Large intestine (tissue), 3 donors: ENCODE measurements around the gene MED29. TPM values are rescaled to one million over a fixed set of nuclear protein-coding genes. Genes with fewer than 3 reads are reported as not detected.

Experiments
- DNase-seq, 2 donors: peaks; one replicate each; pipeline versions ENCODE4 v3.0.0 to v3.0.0-alpha.2; 2013
- H3K27ac ChIP-seq: one replicate; pipeline ENCODE4 v1.5.1; 2013; ENCODE audit warnings: low read length
- H3K27me3 ChIP-seq: 2 replicates; pipeline ENCODE4 v1.6.1; 2013; ENCODE audit warnings: low read length; ENCODE audit not compliant: control insufficient read depth, insufficient read depth
- H3K36me3 ChIP-seq: 2 replicates; pipeline ENCODE4 v1.6.1; 2013; ENCODE audit warnings: low read length; ENCODE audit not compliant: control insufficient read depth, insufficient read depth
- H3K4me1 ChIP-seq: one replicate; pipeline ENCODE4 v1.6.1; 2013; ENCODE audit warnings: low read length; ENCODE audit not compliant: control insufficient read depth, insufficient read depth
- H3K4me3 ChIP-seq: one replicate; pipeline ENCODE4 v1.5.1; 2013; ENCODE audit warnings: low read length
- H3K9me3 ChIP-seq: one replicate; pipeline ENCODE4 v1.6.1; 2013; ENCODE audit warnings: mild to moderate bottlenecking, low read depth, low read length, moderate library complexity; ENCODE audit not compliant: control insufficient read depth
- WGBS: methylation state at CpG from one replicate; pipeline ENCODE4 v1.1.5; 2013; ENCODE audit warnings: low lambda C conversion rate; ENCODE audit not compliant: insufficient coverage; 5-methylcytosine and 5-hydroxymethylcytosine counted together
- polyA plus RNA-seq: library from polyadenylated mRNA; unstranded; fragments of 120-200 nt; gene quantifications from one replicate; pipeline ENCODE4 v1.2.1, GENCODE V29; 2013

Gene MED29
- polyA plus RNA-seq, 1 donor, result 24.3 TPM

DNA sequence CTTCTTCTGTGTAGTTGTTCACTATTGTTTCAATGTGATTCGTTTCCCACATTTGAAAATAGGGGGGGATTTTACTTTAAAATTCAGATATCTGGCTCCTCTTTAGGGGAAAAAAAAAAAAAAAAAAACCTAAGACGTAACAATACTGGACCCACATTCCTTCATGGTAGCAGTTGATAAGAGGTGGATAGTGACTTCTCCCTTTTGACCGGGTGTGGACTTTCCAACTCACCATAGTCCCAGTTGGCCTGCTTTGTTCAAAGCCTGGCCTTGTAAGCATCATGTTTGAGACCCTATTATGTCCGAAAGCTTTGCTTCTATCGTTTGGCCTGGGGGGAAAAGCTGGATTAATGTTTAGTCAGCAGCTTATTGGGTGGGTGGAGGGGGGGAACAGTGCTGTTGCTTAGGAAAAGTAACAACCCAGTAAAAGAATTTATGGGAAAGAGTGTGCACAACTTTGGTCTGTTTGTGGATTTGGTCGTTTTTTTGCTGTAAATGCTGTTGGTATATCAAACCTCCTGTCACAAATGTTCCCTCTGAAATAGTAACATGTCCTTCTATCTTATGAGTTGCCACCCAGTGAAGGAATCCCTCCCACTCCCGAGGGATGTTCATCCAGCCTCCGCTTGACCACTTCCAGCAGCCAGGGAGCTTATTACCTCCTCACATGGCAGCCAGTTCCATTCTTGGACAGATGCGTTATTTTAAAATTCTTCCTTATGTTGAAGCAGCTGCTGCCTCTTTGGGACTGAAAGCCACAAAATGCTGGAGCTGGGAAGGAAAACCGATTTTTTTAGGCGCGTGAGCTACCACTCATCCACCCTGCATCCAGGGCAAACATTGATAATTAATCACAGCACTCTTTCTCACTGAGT is 38.6 kb upstream of the MED29 start:
- no peak overlapping the region for H3K4me3 ChIP-seq
- no peaks in the 10 kb centered on the region for H3K9me3 ChIP-seq
- WGBS, result 87% methylated on average over 5 of the region's 12 CpGs
- no peaks in the 10 kb centered on the region for H3K4me1 ChIP-seq
- H3K27me3 ChIP-seq, result no peaks in the 10 kb centered on the region
- DNase-seq, result no peak
- peaks cover 65% of the 10 kb centered on the region for H3K36me3 ChIP-seq
- H3K27ac ChIP-seq, result no peak overlapping the region

DNA sequence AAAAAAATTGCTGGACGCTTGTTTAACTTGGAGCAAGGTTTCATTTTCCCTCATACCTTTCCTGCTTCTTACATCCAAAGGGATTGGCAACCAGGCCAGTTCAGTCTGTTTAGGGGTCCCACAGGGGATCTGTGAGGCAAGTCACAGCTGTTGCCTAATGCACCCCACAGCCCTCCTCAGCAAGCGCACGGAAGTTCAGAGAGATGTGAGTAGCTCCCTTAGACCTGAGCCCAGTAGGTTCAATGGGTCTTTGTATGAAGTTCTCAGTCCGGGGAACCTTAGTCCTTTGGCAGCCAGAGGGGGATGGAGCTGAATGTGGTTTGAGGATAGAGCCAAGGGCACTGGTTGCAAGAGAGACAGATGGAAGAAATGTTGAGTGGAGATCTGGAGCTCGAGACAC is 35.9 kb upstream of the MED29 start:
- no peak for DNase-seq
- Histone ChIP-seq H3K27ac (no peak overlapping the region), H3K27me3 (no peaks in the 10 kb centered on the region), H3K9me3 (no peaks in the 10 kb centered on the region), H3K36me3 (peaks cover 64% of the 10 kb centered on the region), H3K4me1 (no peaks in the 10 kb centered on the region), H3K4me3 (no peak overlapping the region)
- no CpG with 5 or more reads among the region's 5 CpGs for WGBS

DNA sequence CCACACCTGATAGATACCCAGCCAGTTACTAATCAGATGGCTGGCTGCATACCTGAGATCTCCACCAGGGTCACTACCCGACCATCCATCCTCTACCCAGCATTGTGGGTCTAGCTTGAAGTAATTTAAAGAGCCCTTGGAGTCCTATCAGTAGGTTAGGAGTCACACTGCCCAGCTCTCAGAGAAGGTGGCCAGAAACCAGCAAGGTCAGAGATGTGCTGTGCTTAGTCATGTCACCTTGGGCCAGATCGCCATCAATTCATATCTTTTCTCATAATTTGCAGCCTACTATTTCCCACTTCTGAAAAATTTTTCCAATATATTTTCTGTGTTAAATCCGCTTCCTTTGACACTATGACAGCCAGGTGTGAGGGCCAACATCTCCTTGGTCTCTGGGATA is 35.1 kb upstream of the MED29 start:
- WGBS, result 100% methylated on average over 1 of the region's 3 CpGs
- Histone ChIP-seq H3K27me3 (no peaks in the 10 kb centered on the region), H3K4me3 (no peak overlapping the region), H3K9me3 (no peaks in the 10 kb centered on the region), H3K4me1 (no peaks in the 10 kb centered on the region), H3K27ac (no peak overlapping the region), H3K36me3 (peaks cover 72% of the 10 kb centered on the region)
- DNase-seq, result no peak

DNA sequence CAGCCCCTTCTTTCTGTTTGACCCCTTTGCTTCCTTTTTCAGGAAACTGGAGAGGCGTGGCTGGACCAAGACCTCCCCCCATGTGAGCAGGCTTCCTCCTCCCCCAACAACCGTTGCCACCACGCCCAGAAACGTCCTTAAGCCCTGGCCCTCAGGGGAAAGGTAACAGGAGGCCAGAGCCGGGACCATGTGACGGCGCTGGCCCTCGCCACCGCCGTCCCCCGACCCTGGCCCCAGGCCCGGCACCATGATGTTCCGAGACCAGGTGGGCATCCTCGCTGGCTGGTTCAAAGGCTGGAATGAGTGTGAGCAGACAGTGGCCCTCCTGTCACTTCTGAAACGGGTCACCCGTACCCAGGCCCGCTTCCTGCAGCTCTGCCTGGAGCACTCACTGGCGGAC is 34.5 kb upstream of the MED29 start:
- Histone ChIP-seq H3K27ac (no peak overlapping the region), H3K36me3 (peaks cover 72% of the 10 kb centered on the region), H3K4me3 (no peak overlapping the region), H3K4me1 (no peaks in the 10 kb centered on the region), H3K9me3 (no peaks in the 10 kb centered on the region), H3K27me3 (no peaks in the 10 kb centered on the region)
- no peak for DNase-seq
- WGBS, result no CpG with 5 or more reads among the region's 18 CpGs

DNA sequence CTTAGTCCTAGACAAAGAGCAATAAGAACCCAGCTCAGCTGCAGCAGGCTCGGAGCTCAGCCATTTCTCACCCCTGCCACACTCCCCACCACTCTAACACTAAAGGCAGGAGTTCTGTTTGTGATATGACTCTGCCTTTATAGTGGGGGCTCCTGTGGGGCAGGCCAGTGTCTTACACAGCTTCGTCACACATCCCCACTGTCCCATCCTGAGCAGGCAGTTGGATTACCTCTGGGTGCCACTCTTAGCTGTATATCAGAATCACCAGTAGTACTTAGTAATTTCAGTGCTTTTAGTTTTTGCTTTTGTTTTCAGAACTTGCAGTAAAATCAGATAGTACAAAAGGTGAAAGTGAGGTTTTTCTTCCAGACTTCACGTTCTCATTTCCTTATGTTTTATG is 32.2 kb upstream of the MED29 start:
- WGBS, result 100% methylated on average over 2 of the region's 3 CpGs
- no peak for DNase-seq
- peaks cover 79% of the 10 kb centered on the region for H3K36me3 ChIP-seq

DNA sequence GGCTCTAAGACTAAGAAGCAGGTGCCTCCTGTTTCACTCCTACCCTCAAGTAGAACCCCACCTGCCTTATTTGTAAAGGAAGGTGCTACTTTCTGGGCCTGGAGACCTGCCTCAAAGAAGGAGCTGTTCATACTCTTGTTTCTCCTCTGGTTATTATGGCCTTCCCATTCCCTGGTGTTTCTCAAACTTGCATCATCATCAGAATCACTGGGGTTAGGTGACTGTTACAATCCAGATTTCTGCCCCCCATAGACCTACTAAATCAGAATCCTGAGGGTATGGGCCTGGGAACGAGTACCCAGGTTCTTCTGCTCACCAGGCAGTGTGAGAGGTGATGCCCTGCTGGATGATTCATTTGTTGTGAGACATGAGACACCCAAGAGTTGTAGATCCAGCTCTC is 30.6 kb upstream of the MED29 start:
- Histone ChIP-seq H3K27ac (no peak overlapping the region), H3K9me3 (no peaks in the 10 kb centered on the region), H3K4me1 (no peaks in the 10 kb centered on the region), H3K36me3 (peaks cover 77% of the 10 kb centered on the region), H3K4me3 (no peak overlapping the region), H3K27me3 (no peaks in the 10 kb centered on the region)
- no CpG with 5 or more reads among the region's 1 CpG for WGBS
- DNase-seq, result no peak

More for the DNA sequence above, 32.2 kb upstream of the MED29 start:
- Histone ChIP-seq H3K4me3 (no peak overlapping the region), H3K27ac (no peak overlapping the region), H3K9me3 (no peaks in the 10 kb centered on the region), H3K27me3 (no peaks in the 10 kb centered on the region), H3K4me1 (no peaks in the 10 kb centered on the region)

DNA sequence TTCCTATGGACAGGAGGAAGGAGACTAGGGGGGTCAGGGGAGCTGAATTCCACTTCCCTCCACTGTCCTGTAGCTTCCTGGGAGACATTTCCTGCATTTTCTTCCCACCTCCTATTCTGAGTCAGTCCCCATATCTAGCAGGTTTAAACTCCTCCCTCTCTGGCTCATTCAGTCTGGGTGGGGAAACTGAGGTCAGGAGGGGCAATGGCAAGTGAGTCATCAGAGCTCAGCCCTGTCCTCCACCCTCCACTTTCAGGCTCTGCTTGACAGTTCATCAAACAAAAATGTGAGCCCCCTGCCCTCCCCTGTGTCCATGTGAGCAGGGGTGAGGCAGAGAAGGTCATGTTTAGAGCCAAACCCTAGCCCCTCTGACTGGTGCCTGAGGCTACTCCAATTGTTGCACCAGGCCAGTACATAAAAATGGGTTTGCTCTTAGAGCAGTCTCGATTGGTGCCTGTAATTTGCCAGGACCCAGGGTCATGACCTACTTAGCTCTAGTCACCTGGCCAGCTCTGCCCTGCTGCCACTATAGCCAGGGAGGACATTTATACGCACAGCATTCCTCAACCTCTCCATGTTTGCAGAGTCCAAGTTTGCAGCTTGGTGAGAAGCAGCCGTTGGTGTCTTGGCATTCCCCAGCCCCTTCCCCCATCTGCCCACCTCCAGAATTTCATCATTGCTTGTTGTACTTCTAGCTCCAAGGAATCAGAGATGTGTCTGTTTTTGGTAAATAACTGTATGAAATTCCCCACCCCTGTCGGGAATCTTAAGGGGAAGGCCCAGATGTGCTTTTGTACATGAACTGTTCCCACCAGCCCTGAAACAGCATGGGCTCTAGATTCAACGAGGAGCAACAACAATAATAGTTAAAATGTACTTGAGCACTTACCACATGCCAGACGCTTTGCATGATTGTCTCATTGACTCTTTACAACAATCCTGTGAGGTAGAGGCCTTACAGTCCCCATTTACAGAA is 28.2 kb upstream of the MED29 start:
- no peak overlapping the region for H3K27ac ChIP-seq
- DNase-seq, result no peak
- WGBS, result no CpG with 5 or more reads among the region's 6 CpGs
- H3K9me3 ChIP-seq, result no peaks in the 10 kb centered on the region
- H3K36me3 ChIP-seq, result peaks cover 65% of the 10 kb centered on the region
- no peaks in the 10 kb centered on the region for H3K4me1 ChIP-seq
- H3K27me3 ChIP-seq, result no peaks in the 10 kb centered on the region
- no peak overlapping the region for H3K4me3 ChIP-seq

DNA sequence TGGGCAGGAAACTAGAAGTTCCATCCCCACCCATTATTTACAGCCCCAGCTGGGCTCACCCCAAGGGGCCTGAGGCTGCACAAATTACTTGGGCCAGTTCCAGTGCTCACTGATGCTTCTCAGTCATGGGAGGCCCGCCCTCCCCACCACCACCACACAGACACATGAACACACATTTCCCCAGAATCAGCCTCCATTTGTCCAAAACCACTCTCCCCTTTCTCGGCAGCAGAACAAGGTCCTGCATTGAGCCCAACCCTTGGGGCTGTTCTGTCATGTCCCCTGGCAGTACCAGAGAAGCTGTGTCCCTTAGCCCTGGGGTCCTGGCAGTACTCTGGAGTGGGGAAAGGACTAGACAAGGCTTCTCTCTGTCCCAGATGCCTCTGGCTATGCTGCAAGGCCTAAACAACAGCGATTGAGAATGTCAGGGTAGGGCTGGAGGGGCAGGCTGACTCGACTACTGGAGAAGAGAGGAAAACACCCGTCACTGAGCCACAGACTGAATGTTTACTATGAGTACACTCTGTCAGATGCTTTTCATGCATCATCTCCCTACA is 27.2 kb upstream of the MED29 start:
- Histone ChIP-seq H3K36me3 (peaks cover 64% of the 10 kb centered on the region), H3K4me3 (no peak overlapping the region), H3K9me3 (no peaks in the 10 kb centered on the region), H3K4me1 (no peaks in the 10 kb centered on the region), H3K27me3 (no peaks in the 10 kb centered on the region), H3K27ac (no peak overlapping the region)
- WGBS, result 100% methylated on average over 1 of the region's 5 CpGs
- no peak for DNase-seq

DNA sequence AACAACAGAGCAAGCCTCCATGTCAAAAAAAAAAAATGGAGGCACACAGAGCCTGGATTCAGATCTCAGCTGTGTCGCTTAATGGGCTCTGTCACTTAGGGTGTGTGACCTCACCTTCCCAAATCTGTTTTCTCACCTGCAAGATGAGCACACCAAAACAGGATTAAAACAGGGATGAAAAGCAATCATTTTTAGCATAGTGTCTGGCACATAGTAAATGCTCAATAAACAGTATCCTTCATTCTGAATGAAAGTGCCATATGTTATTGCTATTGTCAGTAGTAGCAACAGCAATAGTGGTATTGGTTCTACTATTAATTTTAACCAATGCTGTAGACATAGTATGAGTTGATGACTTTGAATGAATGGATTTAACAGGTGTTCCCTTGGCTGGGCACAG is 25.6 kb upstream of the MED29 start:
- Histone ChIP-seq H3K27ac (no peak overlapping the region), H3K27me3 (no peaks in the 10 kb centered on the region), H3K9me3 (no peaks in the 10 kb centered on the region), H3K4me3 (no peak overlapping the region), H3K4me1 (no peaks in the 10 kb centered on the region), H3K36me3 (peaks cover 72% of the 10 kb centered on the region)
- no peak for DNase-seq
- WGBS, result no CpG with 5 or more reads among the region's 1 CpG

DNA sequence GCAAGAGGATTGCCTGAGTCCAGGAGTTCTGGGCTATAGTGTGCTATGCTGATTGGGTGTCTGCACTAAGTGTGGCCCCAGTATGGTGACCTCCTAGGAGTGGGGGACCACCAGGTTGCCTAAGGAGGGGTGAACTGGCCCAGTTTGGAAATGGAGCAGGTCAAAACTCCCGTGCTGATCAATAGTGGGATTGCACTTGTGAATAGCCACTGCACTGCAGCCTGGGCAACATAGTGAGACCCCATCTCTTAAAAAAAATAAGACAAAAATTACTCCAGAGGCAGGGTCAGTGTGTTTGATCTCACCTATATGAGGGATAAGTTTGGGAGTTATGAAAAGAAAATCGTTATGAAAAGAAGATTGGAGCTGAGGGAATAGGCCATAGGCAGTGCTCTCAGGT is 22.0 kb upstream of the MED29 start:
- no peaks in the 10 kb centered on the region for H3K4me1 ChIP-seq
- no peaks in the 10 kb centered on the region for H3K9me3 ChIP-seq
- WGBS, result 100% methylated on average over 1 of the region's 2 CpGs
- H3K27ac ChIP-seq, result no peak overlapping the region
- no peaks in the 10 kb centered on the region for H3K27me3 ChIP-seq
- peaks cover 69% of the 10 kb centered on the region for H3K36me3 ChIP-seq
- no peak for DNase-seq
- H3K4me3 ChIP-seq, result no peak overlapping the region
